ENCODE data around the gene WDR11. TPM values are rescaled to one million over a fixed set of nuclear protein-coding genes. Genes with fewer than 3 reads are reported as not detected.

Gene WDR11
- total RNA-seq, 4 donors from 2014 or later, result 35.0 to 44.9 (median 35.7) TPM

- Histone ChIP-seq H3K27me3 (no peaks in the 10 kb centered on the region), H3K4me1 (no peaks in the 10 kb centered on the region), H3K4me3 (no peak overlapping the region), H3K27ac (replicated peaks in 1 of 4) (no peak overlapping the region), H3K36me3 (no peaks in the 10 kb centered on the region), H3K9me3 (no peaks in the 10 kb centered on the region)
- 85% methylated on average over 6 of the region's 7 CpGs for WGBS
- intact Hi-C loops (cut with DNase I), result no loop called here
- no peak for TF ChIP-seq CTCF (IDR thresholded peaks at IDR 0.05)
- no peak for TF ChIP-seq EP300 (IDR thresholded peaks at IDR 0.05)
- no peak for TF ChIP-seq POLR2AphosphoS5 (IDR thresholded peaks at IDR 0.05)
- TF ChIP-seq POLR2A (IDR thresholded peaks at IDR 0.05; ENCODE audit: low read depth), result no peak
- no peak for DNase-seq (ENCODE audit: extremely low spot score)
Observed at GRCh38 chr10:120929166-120929565, 78.0 kb downstream of the WDR11 start.

GRCh38 chr10:120931423-120931822 lies 80.3 kb downstream of the WDR11 start:
- Histone ChIP-seq H3K27me3 (no peaks in the 10 kb centered on the region), H3K9me3 (no peaks in the 10 kb centered on the region), H3K27ac (replicated peaks in 1 of 4) (no peak overlapping the region), H3K36me3 (no peaks in the 10 kb centered on the region), H3K4me1 (no peaks in the 10 kb centered on the region), H3K4me3 (no peak overlapping the region)
- DNase-seq (ENCODE audit: extremely low spot score), result no peak
- intact Hi-C loops (cut with DNase I), result no loop called here
- 68% methylated on average over 3 of the region's 3 CpGs for WGBS
- TF ChIP-seq EP300 (IDR thresholded peaks at IDR 0.05), result no peak
- no peak for TF ChIP-seq CTCF (IDR thresholded peaks at IDR 0.05)
- TF ChIP-seq POLR2A (IDR thresholded peaks at IDR 0.05; ENCODE audit: low read depth), result no peak
- no peak for TF ChIP-seq POLR2AphosphoS5 (IDR thresholded peaks at IDR 0.05)

GRCh38 chr10:120931999-120932398 lies 80.8 kb downstream of the WDR11 start:
- no peaks in the 10 kb centered on the region for H3K4me1 ChIP-seq
- no peaks in the 10 kb centered on the region for H3K27me3 ChIP-seq
- TF ChIP-seq POLR2A (IDR thresholded peaks at IDR 0.05; ENCODE audit: low read depth) (no peak), EP300 (IDR thresholded peaks at IDR 0.05) (no peak), POLR2AphosphoS5 (IDR thresholded peaks at IDR 0.05) (no peak), CTCF (IDR thresholded peaks at IDR 0.05) (no peak)
- intact Hi-C loops (cut with DNase I), result no loop called here
- no peak for DNase-seq (ENCODE audit: extremely low spot score)
- H3K27ac ChIP-seq (replicated peaks in 1 of 4), result no peak overlapping the region
- H3K36me3 ChIP-seq, result no peaks in the 10 kb centered on the region
- H3K9me3 ChIP-seq, result no peaks in the 10 kb centered on the region
- WGBS, result 83% methylated on average over 4 of the region's 4 CpGs
- H3K4me3 ChIP-seq, result no peak overlapping the region

- intact Hi-C loops (cut with DNase I), result no loop called here
- Histone ChIP-seq H3K27ac (replicated peaks in 1 of 4) (no peak overlapping the region), H3K36me3 (no peaks in the 10 kb centered on the region), H3K9me3 (no peaks in the 10 kb centered on the region), H3K27me3 (peaks cover 0 to 6% (median 0%) of the 10 kb centered on the region in 4 donors), H3K4me3 (no peak overlapping the region), H3K4me1 (peaks cover 2 to 11% (median 8%) of the 10 kb centered on the region in 4 donors)
- 87% methylated on average over 3 of the region's 5 CpGs for WGBS
- no peak for DNase-seq (ENCODE audit: extremely low spot score)
- TF ChIP-seq POLR2A (IDR thresholded peaks at IDR 0.05; ENCODE audit: low read depth) (no peak), EP300 (IDR thresholded peaks at IDR 0.05) (no peak), POLR2AphosphoS5 (IDR thresholded peaks at IDR 0.05) (no peak), CTCF (IDR thresholded peaks at IDR 0.05) (no peak)
Observed at GRCh38 chr10:120938822-120939221, 87.7 kb downstream of the WDR11 start.

GRCh38 chr10:120940299-120940900 lies 89.2 kb downstream of the WDR11 start:
- Histone ChIP-seq H3K27ac (replicated peaks in 1 of 4) (no peak overlapping the region), H3K4me3 (no peak overlapping the region), H3K27me3 (peaks cover 0 to 6% (median 0%) of the 10 kb centered on the region in 4 donors), H3K36me3 (no peaks in the 10 kb centered on the region), H3K9me3 (no peaks in the 10 kb centered on the region), H3K4me1 (peaks cover 2 to 12% (median 8%) of the 10 kb centered on the region in 4 donors)
- TF ChIP-seq POLR2A (IDR thresholded peaks at IDR 0.05; ENCODE audit: low read depth), result no peak
- no peak for TF ChIP-seq EP300 (IDR thresholded peaks at IDR 0.05)
- no peak for TF ChIP-seq POLR2AphosphoS5 (IDR thresholded peaks at IDR 0.05)
- TF ChIP-seq CTCF (IDR thresholded peaks at IDR 0.05), result no peak
- WGBS, result 69% methylated on average over 13 of the region's 13 CpGs
- DNase-seq (ENCODE audit: extremely low spot score), result no peak
- intact Hi-C loops (cut with DNase I), result loop anchor here (5.0 kb wide), 2 partner anchors 947 to 962 kb away; no protein-coding TSS in a partner anchor

Data from esophagus muscularis mucosa (tissue), 4 donors.